GM18951 (cell line): ENCODE data around the gene URM1.
A peak's percentile ranks its signal among the peaks of the same experiment; 100 is the strongest.

ENCODE experiments used
- POLR2A ChIP-seq: IDR thresholded peaks from 4 replicates; pipeline ENCODE4 v1.6.1; 2011; ENCODE audit warnings: mild to moderate bottlenecking; ENCODE audit not compliant: insufficient read length, insufficient read depth; ENCODE audit errors: extremely low read depth
- in situ Hi-C: fragments of 300-500 bp; cut with MboI; formaldehyde crosslinking; loops from one replicate; pipeline ENCODE4 v1.12.0; 2022; ENCODE audit warnings: low sequenced_read_pairs, mixed read lengths, inconsistent platforms; ENCODE audit not compliant: unreplicated experiment

Gene URM1

GRCh38 chr9:128428644-128429512 lies 57.7 kb downstream of the URM1 start:
- no peak for TF ChIP-seq POLR2A
- in situ Hi-C loops, result no loop called here

DNA sequence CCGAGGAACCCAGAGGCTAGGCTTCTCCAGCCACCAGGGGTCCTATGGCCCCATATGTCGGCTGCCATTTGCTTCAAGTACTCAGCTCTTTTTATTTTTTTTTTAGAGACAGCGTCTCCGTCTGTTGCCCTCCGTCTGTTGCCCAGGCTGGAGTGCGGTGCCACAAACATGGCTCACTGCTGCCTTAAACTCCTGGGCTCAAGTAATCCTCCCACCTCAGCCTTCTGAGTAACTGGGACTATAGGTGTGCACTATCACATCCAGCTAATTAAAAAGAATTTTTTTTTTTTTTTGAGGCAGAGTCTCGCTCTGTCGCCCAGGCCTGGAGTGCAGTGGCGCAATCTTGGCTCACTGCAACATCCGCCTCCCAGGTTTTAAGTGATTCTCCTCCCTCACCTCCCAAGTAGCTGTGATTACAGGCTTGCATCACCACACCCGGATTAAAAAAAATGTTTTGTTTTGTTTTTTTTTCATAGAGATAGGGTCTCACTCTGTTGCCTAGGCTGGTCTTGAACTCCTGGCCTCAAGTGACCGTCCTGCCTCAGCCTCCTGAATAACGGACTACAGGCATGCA lies 58.4 kb downstream of the URM1 start:
- in situ Hi-C loops, result no loop called here
- no peak for TF ChIP-seq POLR2A

- TF ChIP-seq POLR2A, result no peak
- in situ Hi-C loops, result no loop called here
Observed at GRCh38 chr9:128431207-128431606, 60.0 kb downstream of the URM1 start.

- in situ Hi-C loops, result no loop called here
- TF ChIP-seq POLR2A, result no peak
Observed at GRCh38 chr9:128434340-128434739, 63.2 kb downstream of the URM1 start.

GRCh38 chr9:128435611-128436010 lies 64.4 kb downstream of the URM1 start:
- in situ Hi-C loops, result no loop called here

GRCh38 chr9:128438343-128439109 lies 67.4 kb downstream of the URM1 start:
- TF ChIP-seq POLR2A, result peak; percentile 25

More at GRCh38 chr9:128435611-128436010, 64.4 kb downstream of the URM1 start:
- no peak for TF ChIP-seq POLR2A

DNA sequence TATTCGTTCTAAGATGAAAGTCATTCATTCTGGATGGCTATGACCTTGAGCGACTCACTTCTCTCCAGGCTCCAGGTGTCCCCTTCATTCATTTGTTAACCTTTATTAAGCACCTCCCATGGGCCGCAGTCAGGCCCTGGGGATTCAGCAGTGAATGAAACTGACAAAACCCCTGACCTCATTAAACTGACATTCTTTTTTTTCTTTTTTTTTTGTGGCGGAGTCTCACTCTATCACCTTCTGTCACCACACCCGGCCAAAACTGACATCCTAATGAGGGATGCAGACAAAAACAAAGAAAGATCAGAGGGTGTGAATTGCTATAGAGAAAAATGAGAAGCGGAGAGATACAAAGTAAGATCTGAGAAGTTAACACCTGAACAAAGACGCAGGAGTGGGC lies 68.1 kb downstream of the URM1 start:
- in situ Hi-C loops, result no loop called here
- no peak for TF ChIP-seq POLR2A

More at GRCh38 chr9:128438343-128439109, 67.4 kb downstream of the URM1 start:
- in situ Hi-C loops, result no loop called here
